GM21737 (cell line): Measurements from ENCODE around the gene MEAK7.
"Not testable (repeated sequence)": the region's sequence is repeated elsewhere in the genome, so short reads cannot be mapped to it uniquely, and the experiment has no call there.

Experiments
- ATAC-seq: cut with Tn5 transposase; IDR thresholded peaks from one replicate; pipeline ENCODE4 v1.9.1; 2021; ENCODE audit warnings: mild to moderate bottlenecking, moderate library complexity; ENCODE audit not compliant: unreplicated experiment

MEAK7 gene

GRCh38 chr16:84532855-84533486 is 28.5 kb upstream of the MEAK7 start:
- no peak for ATAC-seq

DNA sequence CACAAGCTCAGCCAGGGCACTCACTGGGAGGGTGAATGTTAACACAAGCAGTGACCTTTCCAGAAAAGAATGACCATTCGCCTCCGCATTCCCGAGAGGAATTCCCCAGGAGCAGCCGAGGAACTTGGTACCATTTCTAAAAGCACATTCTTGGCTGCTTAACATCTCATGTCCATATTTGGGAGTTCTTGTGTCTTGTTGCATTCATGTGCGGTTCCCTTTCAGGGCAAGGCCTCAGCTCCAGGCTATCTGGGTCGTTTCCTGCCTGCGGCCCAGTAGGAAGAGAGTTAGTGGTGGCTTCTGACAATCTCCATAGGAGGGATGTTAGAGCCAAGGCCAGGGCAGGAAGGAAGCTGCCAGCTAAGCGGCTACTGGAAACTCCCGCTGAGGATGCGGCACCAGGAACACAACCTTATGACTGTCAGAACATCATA is 27.8 kb upstream of the MEAK7 start:
- no peak for ATAC-seq

DNA sequence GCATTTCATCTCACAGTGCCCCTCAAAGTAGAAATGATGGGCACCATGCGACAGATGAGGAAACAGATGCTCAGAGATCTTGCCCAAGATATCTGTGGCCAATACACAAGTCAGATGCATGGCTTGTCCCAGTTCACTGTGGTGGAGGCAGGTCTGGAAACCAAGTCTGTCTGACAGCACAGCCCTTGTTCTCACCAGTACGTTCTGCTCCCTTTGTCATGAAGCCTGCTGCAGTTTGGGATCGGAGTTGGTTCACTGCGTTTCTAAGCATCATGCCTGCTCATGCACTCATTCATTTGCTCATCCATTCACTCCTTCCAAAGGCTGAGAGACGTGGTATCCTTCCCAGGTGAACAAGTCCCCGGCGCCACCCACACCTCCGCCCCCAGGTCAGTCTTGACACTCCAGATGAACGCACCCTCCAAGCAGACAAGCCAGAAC is 27.2 kb upstream of the MEAK7 start:
- ATAC-seq, result no peak

- ATAC-seq, result no peak
Observed at GRCh38 chr16:84530590-84530989, 26.1 kb upstream of the MEAK7 start.

GRCh38 chr16:84529607-84530006 is 25.1 kb upstream of the MEAK7 start:
- ATAC-seq, result no peak

GRCh38 chr16:84528322-84528721 is 23.9 kb upstream of the MEAK7 start:
- no peak for ATAC-seq

DNA sequence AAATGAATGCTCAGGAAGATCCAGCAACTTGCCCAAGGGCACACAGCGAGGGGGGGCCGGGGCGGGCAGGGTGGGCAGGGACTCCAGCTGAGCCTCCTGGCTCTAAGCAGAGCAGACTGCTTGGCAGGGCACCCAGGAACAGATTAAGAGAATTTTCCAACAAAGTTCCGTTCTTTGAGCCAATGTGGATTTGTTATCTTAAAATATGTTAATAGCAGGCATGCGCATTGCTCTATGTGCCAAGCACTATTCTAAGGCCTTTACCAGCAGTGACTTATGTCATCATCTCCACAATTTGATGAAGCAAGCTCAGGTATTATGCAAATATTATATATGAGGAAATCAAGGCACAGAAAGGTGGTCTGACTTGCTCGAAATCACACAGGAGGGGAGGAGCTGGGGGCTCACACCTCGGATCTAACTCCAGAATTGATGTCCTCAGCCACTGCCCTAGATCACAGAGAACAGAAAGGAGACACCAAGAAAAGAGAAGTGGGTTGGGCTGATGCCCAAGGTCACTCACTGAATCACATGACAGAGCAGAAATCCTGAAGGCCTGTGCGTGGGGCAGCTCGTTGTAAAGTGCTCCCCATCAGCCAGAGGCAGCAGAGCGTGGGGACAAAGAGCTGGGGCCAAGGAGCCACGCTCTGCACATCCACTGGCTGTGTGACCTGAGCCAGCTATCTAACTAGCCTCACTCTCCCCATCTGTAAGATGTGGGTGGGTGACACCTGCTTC is 23.2 kb upstream of the MEAK7 start:
- no peak for ATAC-seq

DNA sequence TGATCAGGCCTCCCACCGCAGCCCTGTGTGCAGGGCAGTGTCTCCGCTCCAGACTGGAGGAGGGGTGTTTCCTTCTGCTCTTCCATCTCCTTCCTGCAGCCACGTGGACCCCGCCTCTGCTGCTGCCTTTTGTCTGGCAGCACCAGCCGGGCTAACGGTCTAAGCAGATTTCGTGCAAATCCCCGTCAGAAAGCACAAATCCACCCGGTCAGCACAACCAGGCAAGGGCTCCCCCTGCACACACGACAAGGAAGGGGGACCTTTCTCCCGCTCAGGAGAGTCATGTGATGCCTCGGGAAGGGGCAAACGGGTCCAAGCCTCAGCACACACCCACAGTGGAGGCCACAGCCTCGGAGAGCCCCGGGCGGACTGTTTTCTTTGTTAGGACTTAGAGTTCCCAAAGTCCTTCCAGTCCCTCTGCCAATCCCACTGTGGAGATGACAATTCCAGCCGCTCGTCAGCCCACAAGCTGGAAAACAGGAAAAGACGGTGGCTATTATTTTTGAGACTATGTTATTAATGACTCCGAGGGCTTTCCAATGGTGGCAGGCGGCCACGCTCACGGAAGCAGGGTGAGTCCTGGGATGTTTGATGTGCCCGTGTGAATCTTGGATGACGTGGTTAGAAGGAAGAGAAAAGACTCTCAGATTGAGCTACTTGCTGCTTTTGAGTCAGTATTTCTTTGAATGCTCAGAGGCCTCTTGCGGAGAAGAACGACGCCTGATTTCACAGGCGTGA is 22.5 kb upstream of the MEAK7 start:
- no peak for ATAC-seq

GRCh38 chr16:84524941-84525581 is 20.6 kb upstream of the MEAK7 start:
- not testable (repeated sequence) for ATAC-seq

GRCh38 chr16:84524346-84524920 is 20.0 kb upstream of the MEAK7 start:
- no peak for ATAC-seq

GRCh38 chr16:84521497-84521770 is 17.0 kb upstream of the MEAK7 start:
- no peak for ATAC-seq

GRCh38 chr16:84520725-84521496 is 16.5 kb upstream of the MEAK7 start:
- no peak for ATAC-seq

GRCh38 chr16:84519855-84520254 is 15.4 kb upstream of the MEAK7 start:
- no peak for ATAC-seq

- no peak for ATAC-seq
Observed at GRCh38 chr16:84518804-84519341, 14.4 kb upstream of the MEAK7 start.

DNA sequence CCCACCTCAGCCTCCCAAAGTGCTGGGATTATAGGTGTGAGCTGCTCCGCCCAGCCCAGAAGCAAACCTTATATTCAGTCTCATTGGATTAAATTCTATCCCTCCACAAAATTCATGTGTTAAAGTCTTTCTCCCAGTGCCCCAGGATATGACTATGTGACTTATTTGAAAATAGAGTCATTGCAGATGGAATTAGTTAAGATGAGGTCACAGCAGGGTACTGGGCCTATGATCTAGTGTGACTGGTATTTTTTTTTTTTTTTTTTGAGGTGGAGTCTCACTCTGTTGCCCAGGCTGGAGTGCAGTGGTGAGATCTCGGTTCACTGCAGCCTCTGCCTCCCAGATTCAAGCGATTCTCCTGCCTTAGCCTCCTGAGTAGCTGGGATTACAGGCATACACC is 13.8 kb upstream of the MEAK7 start:
- not testable (repeated sequence) for ATAC-seq

DNA sequence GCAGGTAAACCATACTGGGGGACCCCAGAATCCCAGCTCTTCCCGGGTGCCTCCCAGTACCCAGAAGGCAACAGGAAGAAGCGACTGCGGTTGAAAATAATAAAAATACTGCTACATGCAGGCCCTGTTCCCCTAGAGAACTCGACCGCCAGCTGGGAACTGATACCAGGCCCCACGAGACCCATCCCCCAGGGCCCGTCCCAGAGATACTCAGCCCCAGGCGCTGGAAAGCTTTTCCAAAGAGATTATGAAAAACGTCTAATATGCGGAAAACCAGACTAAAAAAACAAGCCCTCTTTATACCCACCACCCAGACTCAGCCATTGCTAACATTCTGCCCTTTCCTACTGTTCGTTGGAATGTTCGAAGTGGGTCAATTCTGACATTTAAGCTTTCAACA is 12.9 kb upstream of the MEAK7 start:
- no peak for ATAC-seq

GRCh38 chr16:84514874-84515835 is 10.7 kb upstream of the MEAK7 start:
- ATAC-seq, result peak; percentile 73

DNA sequence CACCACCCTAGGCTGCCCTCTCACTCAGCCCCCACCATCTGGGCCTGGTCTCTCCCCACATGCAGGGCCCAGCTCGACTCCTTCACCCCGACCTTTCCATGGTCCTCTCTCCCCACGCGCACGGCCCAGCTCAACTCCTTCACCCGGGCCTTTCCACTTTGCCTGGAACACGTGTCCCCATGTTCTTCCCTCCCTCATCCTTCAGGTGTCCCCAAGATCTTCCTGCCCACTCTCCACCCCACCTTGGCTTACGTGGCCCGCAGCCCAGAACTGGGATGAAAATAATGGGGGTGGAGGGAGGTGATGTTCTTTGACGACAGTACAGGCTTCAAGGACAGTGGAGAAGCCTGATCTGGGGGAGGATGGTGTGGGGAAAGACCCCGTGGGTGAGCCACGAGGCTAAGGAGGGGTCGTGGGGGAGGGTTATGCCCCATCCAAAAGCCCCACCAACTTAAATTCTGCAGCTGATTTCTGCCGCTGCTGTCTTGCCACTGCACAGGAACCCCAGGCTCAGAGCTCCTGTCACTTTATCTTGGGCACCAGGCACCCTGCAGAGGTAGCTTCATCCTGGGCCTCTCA is 9.9 kb upstream of the MEAK7 start:
- ATAC-seq, result no peak

DNA sequence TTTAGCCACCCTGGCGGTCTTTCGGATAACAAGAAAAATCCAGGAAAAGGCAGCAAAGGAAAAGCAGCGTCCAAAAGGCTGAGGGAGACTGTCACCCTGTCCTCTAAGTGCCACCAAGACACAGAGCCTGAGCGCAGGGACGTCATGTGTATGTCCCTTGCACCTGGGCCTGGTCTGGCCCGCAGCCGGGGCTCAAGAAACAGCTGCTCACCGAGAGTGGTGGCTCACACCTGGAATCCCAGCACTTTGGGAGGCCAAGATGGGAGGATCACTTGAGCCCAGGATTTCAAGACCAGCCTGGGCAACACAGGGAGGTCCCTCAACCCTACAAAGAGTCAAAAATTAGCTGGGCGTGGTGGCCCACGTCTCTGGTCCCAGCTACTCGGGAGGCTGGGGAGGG is 9.2 kb upstream of the MEAK7 start:
- no peak for ATAC-seq
